ENCODE data around the gene CHRM4.

CHRM4 gene

DNA sequence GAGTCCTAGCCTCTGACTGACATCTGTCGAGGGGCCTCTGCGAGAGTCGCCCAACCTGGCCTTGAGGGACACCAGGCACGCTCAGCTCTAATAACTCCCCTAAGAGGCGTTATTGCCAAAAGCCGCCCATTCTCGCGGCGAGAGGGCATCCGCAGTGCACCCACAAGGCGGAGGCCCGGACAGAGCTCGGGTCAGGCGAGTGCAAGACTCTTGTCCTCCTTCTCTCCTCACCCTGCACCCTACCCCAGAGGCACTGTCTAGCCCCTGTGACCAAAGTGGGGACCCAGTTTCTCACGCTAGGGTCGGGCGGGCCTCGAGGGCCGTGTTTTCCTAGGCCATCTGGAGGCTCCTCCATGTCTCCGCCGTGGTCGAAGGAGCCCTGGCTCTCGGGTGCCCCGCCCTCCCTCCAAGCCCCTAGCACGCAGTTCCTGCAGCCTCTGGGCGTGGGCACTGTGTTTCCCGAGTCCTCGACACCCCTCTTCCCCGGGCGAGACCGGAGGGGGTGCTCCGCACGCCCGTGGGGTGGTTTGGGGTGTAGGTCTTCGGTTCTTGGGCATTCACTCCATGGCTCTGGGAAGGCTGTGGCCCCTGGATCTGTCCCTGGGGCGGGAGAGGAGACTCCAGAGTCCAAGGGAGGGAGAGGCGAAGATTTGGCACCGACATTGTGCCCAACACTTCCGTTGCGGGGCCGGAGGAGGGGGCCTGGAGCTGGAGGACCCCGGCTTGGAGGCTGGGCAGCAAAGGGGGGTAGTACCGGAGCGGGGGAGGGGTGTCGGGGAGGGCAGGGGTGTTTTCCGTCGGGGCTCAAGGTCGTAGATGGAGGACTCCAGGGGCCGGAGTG lies 1.0 kb downstream of the CHRM4 start:
- no peak overlapping the region; the same call in 1 of the 2 replicates for H3K4me3 ChIP-seq (ENCODE audit: low read length)
- DNase-seq (ENCODE audit: low read depth), result no peak
- TF ChIP-seq, protein P1, sequence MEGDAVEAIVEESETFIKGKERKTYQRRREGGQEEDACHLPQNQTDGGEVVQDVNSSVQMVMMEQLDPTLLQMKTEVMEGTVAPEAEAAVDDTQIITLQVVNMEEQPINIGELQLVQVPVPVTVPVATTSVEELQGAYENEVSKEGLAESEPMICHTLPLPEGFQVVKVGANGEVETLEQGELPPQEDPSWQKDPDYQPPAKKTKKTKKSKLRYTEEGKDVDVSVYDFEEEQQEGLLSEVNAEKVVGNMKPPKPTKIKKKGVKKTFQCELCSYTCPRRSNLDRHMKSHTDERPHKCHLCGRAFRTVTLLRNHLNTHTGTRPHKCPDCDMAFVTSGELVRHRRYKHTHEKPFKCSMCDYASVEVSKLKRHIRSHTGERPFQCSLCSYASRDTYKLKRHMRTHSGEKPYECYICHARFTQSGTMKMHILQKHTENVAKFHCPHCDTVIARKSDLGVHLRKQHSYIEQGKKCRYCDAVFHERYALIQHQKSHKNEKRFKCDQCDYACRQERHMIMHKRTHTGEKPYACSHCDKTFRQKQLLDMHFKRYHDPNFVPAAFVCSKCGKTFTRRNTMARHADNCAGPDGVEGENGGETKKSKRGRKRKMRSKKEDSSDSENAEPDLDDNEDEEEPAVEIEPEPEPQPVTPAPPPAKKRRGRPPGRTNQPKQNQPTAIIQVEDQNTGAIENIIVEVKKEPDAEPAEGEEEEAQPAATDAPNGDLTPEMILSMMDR (conservative IDR thresholded peaks at IDR 0.05; ENCODE audit: low read length), result no peak

- peak overlapping the region; percentile 55 for H3K4me3 ChIP-seq (ENCODE audit: low read length)
- TF ChIP-seq, protein P1 (conservative IDR thresholded peaks at IDR 0.05; ENCODE audit: low read length), result peak; percentile 65
- DNase-seq (ENCODE audit: low read depth), result peak; percentile 49
Observed at GRCh38 chr11:46389450-46390330, 1.9 kb downstream of the CHRM4 start.

DNA sequence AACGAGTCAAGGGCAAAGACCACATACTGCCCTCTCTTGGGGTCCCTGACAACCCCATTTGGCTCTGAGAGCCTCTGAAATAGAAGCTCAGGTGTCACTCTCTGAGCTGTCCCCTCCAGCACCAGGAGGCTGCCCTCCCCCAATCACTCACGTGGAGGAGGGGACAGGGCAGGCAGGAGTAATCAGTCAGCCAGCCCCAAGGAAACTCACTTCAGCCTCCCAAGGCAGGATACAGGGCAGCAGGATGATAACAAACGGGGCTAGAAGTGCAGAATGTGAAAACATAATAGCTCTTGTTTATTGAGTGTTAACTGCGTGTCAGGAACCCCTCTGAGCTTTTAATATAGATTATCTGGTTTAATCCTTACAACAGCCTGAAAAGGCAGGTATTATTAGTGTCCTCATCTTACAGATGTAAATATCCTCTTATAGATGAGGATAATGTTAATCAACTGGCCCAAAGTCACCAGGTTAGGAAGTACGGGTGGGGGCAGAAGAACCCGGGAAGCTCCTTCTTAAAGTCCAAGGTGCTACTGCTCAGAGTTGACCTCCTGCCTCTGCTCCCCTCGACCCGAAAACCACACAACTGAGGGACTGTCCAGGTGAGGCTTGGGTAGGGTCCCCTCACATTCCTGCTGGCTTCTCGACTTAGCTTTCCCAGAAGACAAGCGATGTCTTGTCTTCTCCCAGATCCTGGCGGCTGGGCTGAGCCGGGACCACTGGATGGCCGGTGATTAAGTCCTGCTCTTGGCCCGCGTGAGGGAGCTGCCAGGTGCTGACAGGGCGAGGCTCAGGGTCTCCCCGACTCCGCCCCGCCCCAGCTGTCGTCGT lies 2.7 kb downstream of the CHRM4 start:
- no peak overlapping the region; the same call in 1 of the 2 replicates for H3K4me3 ChIP-seq (ENCODE audit: low read length)
- no peak for DNase-seq (ENCODE audit: low read depth)

GRCh38 chr11:46387919-46388618 lies 3.5 kb downstream of the CHRM4 start:
- TF ChIP-seq, protein P1 (conservative IDR thresholded peaks at IDR 0.05; ENCODE audit: low read length), result no peak
- H3K4me3 ChIP-seq (ENCODE audit: low read length), result no peak overlapping the region
- peak; percentile 21 for DNase-seq (ENCODE audit: low read depth)

More for the DNA sequence above, 2.7 kb downstream of the CHRM4 start:
- TF ChIP-seq, protein P1 (conservative IDR thresholded peaks at IDR 0.05; ENCODE audit: low read length), result no peak

GRCh38 chr11:46387456-46387855 lies 4.1 kb downstream of the CHRM4 start:
- TF ChIP-seq, protein P1 (conservative IDR thresholded peaks at IDR 0.05; ENCODE audit: low read length), result no peak
- DNase-seq (ENCODE audit: low read depth), result no peak
- no peak overlapping the region for H3K4me3 ChIP-seq (ENCODE audit: low read length)

DNA sequence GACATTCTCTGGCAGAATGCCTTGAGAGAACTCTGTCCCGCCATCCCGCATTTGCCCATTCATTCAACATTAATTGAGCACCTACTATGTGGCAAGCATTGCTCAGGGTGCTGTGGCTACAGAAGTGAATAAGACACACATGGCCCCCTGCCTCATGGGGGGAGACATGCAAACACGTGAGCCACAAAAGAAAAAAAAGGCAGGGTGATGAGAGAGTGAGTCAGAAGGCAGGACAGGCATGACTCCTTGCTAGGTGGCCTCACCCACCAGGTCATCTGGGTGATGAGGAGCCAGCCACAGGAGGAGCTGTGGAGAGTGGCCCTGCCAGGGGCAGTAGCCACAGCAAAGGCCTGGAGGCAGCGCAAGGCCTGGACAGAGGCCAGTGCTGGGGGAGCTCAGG lies 4.9 kb downstream of the CHRM4 start:
- H3K4me3 ChIP-seq (ENCODE audit: low read length), result no peak overlapping the region
- DNase-seq (ENCODE audit: low read depth), result no peak
- TF ChIP-seq, protein P1 (conservative IDR thresholded peaks at IDR 0.05; ENCODE audit: low read length), result no peak
